HG03196 (cell line): ENCODE results near the gene KCNJ6.
"Not testable (repeated sequence)": the region's sequence is repeated elsewhere in the genome, so short reads cannot be mapped to it uniquely, and the experiment has no call there.

Experiments used
- ATAC-seq: cut with Tn5 transposase; IDR thresholded peaks from one replicate; pipeline ENCODE4 v1.9.1; 2021; ENCODE audit not compliant: unreplicated experiment

KCNJ6 gene

GRCh38 chr21:37784591-37785318 lies 131.5 kb downstream of the KCNJ6 start:
- ATAC-seq: no peak

GRCh38 chr21:37783016-37783415 lies 133.2 kb downstream of the KCNJ6 start:
- no peak for ATAC-seq

- ATAC-seq: no peak
Observed at GRCh38 chr21:37780991-37781983, 135.0 kb downstream of the KCNJ6 start.

GRCh38 chr21:37771181-37771580 lies 145.1 kb downstream of the KCNJ6 start:
- no peak for ATAC-seq

DNA sequence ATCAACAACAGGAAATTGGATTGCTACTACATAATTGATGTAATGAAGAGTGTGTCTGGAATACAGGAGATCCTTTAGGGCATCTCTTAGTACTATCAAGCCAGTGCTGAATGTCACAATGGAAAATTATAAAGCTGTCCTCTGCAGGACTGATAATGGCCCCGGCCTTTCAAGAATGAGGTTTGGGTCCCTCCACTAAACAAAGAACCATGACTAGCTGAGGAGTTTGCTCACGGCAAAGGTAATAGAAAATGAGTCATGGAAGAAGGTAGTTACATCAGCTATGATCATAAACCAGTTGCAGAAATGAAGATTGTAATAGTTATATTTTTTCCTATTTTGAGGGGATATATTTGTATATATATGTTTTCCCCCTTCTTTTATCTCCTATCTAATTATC lies 145.8 kb downstream of the KCNJ6 start:
- ATAC-seq: no peak

DNA sequence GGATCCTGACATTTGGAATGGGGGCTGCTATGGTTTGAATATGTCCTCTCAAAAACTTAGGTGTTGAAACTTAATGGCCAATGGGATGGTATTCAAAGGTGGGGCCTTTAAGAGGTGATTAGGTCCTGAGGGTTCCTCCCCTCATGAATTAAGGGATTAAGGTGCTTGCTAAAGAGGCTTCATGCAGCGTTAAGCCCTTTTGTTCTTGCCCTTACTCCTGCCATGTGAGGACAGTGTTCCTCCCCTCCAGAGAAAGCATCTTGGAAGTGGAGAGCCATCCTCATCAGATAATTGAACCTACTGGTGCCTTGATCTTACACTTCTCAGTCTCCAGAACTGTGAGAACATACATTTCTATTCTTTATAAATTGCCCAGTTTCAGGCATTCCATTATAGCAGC lies 146.6 kb downstream of the KCNJ6 start:
- ATAC-seq: no peak

DNA sequence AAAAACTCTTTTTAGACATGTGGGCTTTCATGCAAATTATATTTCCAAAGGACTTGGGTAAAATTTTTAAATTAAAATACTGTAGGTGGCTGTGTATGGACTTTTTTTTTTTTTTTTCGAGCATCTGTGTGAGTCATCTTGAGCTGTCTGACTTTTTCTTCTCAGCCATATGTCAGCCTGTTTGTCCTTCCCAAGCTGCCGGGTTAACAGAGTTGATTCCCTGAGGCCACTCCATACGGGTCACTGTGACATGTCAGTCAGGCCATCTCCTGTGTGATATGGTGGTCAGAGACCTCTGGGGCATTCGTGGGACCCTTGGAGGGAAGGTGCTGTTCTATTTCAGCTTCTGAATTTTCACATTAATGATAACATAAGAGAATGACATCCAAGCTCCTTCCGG lies 148.3 kb downstream of the KCNJ6 start:
- ATAC-seq: no peak

- ATAC-seq: no peak
Observed at GRCh38 chr21:37766129-37766528, 150.1 kb downstream of the KCNJ6 start.

- no peak for ATAC-seq
Observed at GRCh38 chr21:37765221-37765900, 150.9 kb downstream of the KCNJ6 start.

DNA sequence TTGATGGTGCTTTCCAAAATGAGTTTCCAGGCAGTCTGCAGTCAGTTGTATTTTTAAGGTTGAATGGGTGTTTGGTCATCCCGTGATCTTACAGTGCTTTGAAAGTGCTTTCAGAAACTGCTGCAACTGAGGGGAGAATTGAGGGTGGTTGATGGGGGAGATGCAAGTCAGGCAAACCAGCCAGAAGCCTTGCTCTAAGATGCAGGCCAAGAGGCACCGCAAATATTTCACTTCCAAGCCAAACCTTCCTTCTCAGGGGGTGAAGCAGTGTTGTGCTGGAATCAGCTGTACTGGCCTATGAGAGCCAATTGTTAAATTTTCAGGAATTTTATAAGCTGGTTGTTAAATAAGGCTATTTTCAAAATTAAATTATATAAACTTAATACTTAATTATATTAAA lies 151.6 kb downstream of the KCNJ6 start:
- no peak for ATAC-seq

DNA sequence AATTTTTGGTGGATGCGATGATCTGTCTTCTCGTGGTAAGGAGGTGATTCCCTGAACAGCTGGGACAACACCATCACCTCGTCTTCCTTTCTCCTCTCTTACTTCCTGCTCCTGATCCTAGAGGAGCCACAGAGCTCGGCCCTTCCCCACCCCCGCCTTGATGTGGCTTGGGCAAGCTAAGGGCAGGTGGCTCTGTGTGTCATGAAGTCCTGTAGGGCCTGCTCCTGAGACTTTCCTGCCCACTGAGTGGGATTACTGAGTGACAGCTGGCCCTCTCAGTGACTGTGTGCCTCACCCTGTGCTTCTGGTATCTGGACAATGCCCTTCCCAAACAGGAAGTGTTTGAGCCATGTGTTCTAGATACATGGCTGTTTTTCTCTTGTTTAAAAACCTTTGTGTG lies 153.0 kb downstream of the KCNJ6 start:
- no peak for ATAC-seq

DNA sequence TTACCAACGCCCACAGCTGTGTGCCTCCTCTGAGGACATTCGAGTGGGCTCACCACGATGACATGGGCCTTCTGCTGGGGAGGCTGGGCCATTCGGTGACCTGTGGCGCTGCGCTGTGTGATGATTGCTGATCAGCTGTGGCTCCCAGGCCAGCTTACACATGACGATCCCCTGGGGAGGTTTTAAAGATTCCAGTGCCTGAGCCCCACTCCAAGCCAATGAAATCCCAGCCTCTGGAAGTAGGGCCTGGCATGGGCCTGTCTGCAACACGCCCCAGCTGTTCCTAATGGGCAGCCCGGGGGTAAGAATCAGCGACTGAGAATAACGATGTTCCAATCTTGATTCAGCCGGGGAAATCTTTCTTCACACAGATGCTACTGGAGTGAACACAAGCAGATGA lies 153.7 kb downstream of the KCNJ6 start:
- no peak for ATAC-seq

DNA sequence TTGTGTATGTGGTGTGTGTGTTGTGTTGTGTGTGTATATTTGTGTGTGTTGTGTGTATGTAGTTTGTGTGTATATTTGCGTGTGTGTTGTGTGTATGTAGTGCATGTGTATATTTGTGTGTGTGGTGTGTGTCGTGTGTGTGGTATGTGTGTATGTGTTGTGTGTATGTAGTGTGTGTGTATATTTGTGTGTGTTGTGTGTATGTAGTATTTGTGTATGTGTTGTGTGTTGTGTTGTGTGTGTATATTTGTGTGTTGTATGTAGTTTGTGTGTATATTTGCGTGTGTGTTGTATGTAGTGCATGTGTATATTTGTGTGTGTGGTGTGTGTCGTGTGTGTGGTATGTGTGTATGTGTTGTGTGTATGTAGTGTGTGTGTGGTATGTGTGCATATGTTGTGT lies 154.9 kb downstream of the KCNJ6 start:
- not testable (repeated sequence) for ATAC-seq

- no peak for ATAC-seq
Observed at GRCh38 chr21:37759777-37760176, 156.5 kb downstream of the KCNJ6 start.

GRCh38 chr21:37758982-37759381 lies 157.3 kb downstream of the KCNJ6 start:
- no peak for ATAC-seq

GRCh38 chr21:37757606-37758376 lies 158.5 kb downstream of the KCNJ6 start:
- no peak for ATAC-seq

- no peak for ATAC-seq
Observed at GRCh38 chr21:37753122-37753599, 163.1 kb downstream of the KCNJ6 start.

GRCh38 chr21:37751268-37751975 lies 164.8 kb downstream of the KCNJ6 start:
- ATAC-seq: no peak

GRCh38 chr21:37749132-37749531 lies 167.1 kb downstream of the KCNJ6 start:
- no peak for ATAC-seq

DNA sequence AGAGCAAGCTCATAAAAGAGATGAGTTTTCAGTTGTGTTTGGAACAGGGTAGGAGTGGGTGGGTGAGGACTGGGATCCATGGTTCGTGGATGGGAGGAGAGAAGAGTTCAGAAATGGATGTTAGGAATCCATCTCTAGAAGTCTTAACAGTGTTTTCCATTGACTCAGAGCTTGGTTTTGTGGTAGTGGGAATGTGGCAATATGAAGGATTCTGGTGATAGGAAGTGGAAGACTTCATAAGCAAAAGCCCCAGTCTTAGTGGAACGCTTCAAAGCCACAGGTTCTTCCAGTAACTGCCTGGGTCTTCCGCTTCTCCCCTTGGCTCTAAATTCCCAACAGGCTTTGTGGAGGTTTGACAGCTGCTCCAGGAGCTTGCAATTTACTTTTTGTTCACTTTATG lies 167.9 kb downstream of the KCNJ6 start:
- no peak for ATAC-seq
